Trophoblast cell (in vitro differentiated cells and primary cell): ENCODE results near the gene PLEKHA7.
"Not testable (repeated sequence)": the region's sequence is repeated elsewhere in the genome, so short reads cannot be mapped to it uniquely, and the experiment has no call there.

Source experiments
- DNase-seq, 2 donors: peaks; one replicate each; pipeline ENCODE4 v3.0.0-alpha.2; 2016
- H2AFZ ChIP-seq: 2 replicates; pipeline ENCODE4 v1.6.1; 2013; ENCODE audit warnings: low read length, moderate library complexity, mild to moderate bottlenecking; ENCODE audit not compliant: insufficient read depth, poor library complexity
- H2AK5ac ChIP-seq: 2 replicates; pipeline ENCODE4 v1.6.1; 2013; ENCODE audit warnings: mild to moderate bottlenecking, low read length
- H2BK120ac ChIP-seq: 2 replicates; pipeline ENCODE4 v1.6.1; 2013; ENCODE audit warnings: low read length, mild to moderate bottlenecking, moderate library complexity; ENCODE audit not compliant: insufficient read depth, poor library complexity
- H2BK12ac ChIP-seq: 2 replicates; pipeline ENCODE4 v1.6.1; 2013; ENCODE audit warnings: mild to moderate bottlenecking, low read length, moderate library complexity
- H2BK5ac ChIP-seq: 2 replicates; pipeline ENCODE4 v1.6.1; 2013; ENCODE audit warnings: low read length, low read depth, moderate library complexity, mild to moderate bottlenecking; ENCODE audit not compliant: poor library complexity
- H3K14ac ChIP-seq: 2 replicates; pipeline ENCODE4 v1.6.1; 2013; ENCODE audit warnings: mild to moderate bottlenecking, low read length
- H3K18ac ChIP-seq: 2 replicates; pipeline ENCODE4 v1.6.1; 2013; ENCODE audit warnings: mild to moderate bottlenecking, low read length
- H3K23ac ChIP-seq: 2 replicates; pipeline ENCODE4 v1.6.1; 2013; ENCODE audit warnings: low read length
- H3K27ac ChIP-seq: 2 replicates; pipeline ENCODE4 v1.5.1; 2013; ENCODE audit warnings: low read depth, mild to moderate bottlenecking, inconsistent platforms, low read length, moderate library complexity
- H3K27me3 ChIP-seq: 2 replicates; pipeline ENCODE4 v1.6.1; 2013; ENCODE audit warnings: inconsistent platforms, mild to moderate bottlenecking, low read length, moderate library complexity; ENCODE audit not compliant: insufficient read depth
- H3K36me3 ChIP-seq, 2 experiments: 1 replicate in 1 of 2; 2 replicates in 1 of 2; pipeline ENCODE4 v1.6.1; 2013; ENCODE audit warnings: low read length in 2 of 2, mild to moderate bottlenecking in 2 of 2, moderate library complexity in 1 of 2; ENCODE audit not compliant: insufficient read depth in 2 of 2, control insufficient read depth in 1 of 2
- H3K4ac ChIP-seq: 2 replicates; pipeline ENCODE4 v1.6.1; 2013; ENCODE audit warnings: low read depth, mild to moderate bottlenecking, low read length, moderate library complexity
- H3K4me1 ChIP-seq, 2 experiments: 1 replicate in 1 of 2; 2 replicates in 1 of 2; pipeline ENCODE4 v1.6.1; 2013; ENCODE audit warnings: low read length in 2 of 2, mild to moderate bottlenecking in 2 of 2, moderate library complexity in 1 of 2; ENCODE audit not compliant: insufficient read depth in 2 of 2, control insufficient read depth in 1 of 2
- H3K4me2 ChIP-seq: 2 replicates; pipeline ENCODE4 v1.6.1; 2013; ENCODE audit warnings: inconsistent platforms, mild to moderate bottlenecking, low read length, moderate library complexity
- H3K4me3 ChIP-seq: 2 replicates; pipeline ENCODE4 v1.5.1; 2013; ENCODE audit warnings: mild to moderate bottlenecking, low read depth, low read length, inconsistent platforms
- H3K79me1 ChIP-seq: one replicate; pipeline ENCODE4 v1.6.1; 2013; ENCODE audit warnings: low read length
- H3K79me2 ChIP-seq: 2 replicates; pipeline ENCODE4 v1.6.1; 2013; ENCODE audit warnings: low read length, mild to moderate bottlenecking; ENCODE audit not compliant: control insufficient read depth, insufficient read depth, poor library complexity
- H3K9ac ChIP-seq: 2 replicates; pipeline ENCODE4 v1.6.1; 2013; ENCODE audit warnings: mild to moderate bottlenecking, low read length
- H3K9me3 ChIP-seq: 2 replicates; pipeline ENCODE4 v1.6.1; 2013; ENCODE audit warnings: low read depth, mild to moderate bottlenecking, control low read depth, inconsistent platforms, low read length; ENCODE audit not compliant: insufficient read depth
- H4K12ac ChIP-seq: 2 replicates; pipeline ENCODE4 v1.6.1; 2013; ENCODE audit warnings: low read depth, mild to moderate bottlenecking, low read length, moderate library complexity
- H4K8ac ChIP-seq: 2 replicates; pipeline ENCODE4 v1.6.1; 2013; ENCODE audit warnings: low read depth, mild to moderate bottlenecking, low read length, moderate library complexity
- H4K91ac ChIP-seq: one replicate; pipeline ENCODE4 v1.6.1; 2013; ENCODE audit warnings: low read depth, mild to moderate bottlenecking, low read length, moderate library complexity
- WGBS: extraction: QIAGEN DNeasy Blood & Tissue Kit; methylation state at CpG from one replicate; pipeline ENCODE4 v1.1.7; 2013; ENCODE audit warnings: missing lambda C conversion rate; ENCODE audit not compliant: insufficient read length, insufficient coverage; ENCODE audit errors: extremely low coverage; 5-methylcytosine and 5-hydroxymethylcytosine counted together

PLEKHA7 gene

GRCh38 chr11:16871368-16871767 lies 142.8 kb downstream of the PLEKHA7 start:
- H3K9me3 ChIP-seq: no peaks in the 10 kb centered on the region
- peak overlapping the region; percentile 93 for H2BK5ac ChIP-seq
- H4K12ac ChIP-seq: no peak overlapping the region
- no peak overlapping the region for H3K4me3 ChIP-seq
- DNase-seq: peak in 1 of 2 donors; percentile 35
- peak overlapping the region; percentile 98 for H3K27ac ChIP-seq
- peak overlapping the region; percentile 72 for H2BK120ac ChIP-seq
- H4K8ac ChIP-seq: no peak overlapping the region
- no peak overlapping the region for H3K14ac ChIP-seq
- H3K23ac ChIP-seq: no peak overlapping the region
- no peaks in the 10 kb centered on the region for H3K27me3 ChIP-seq
- peaks cover 7% of the 10 kb centered on the region for H3K79me2 ChIP-seq
- H3K4me2 ChIP-seq: peak overlapping the region; percentile 49
- peaks cover 0 to 8% of the 10 kb centered on the region in 2 experiments for H3K36me3 ChIP-seq
- H3K4me1 ChIP-seq: peaks cover 38 to 50% of the 10 kb centered on the region in 2 experiments
- no CpG with 5 or more reads among the region's 5 CpGs for WGBS
- H2BK12ac ChIP-seq: no peak overlapping the region
- H4K91ac ChIP-seq: peak overlapping the region; percentile 43
- no peak overlapping the region for H3K9ac ChIP-seq
- H3K18ac ChIP-seq: no peak overlapping the region
- H3K4ac ChIP-seq: no peak overlapping the region
- H2AK5ac ChIP-seq: no peak overlapping the region
- peaks cover 36% of the 10 kb centered on the region for H3K79me1 ChIP-seq
- no peak overlapping the region for H2AFZ ChIP-seq

GRCh38 chr11:16867097-16867496 lies 147.1 kb downstream of the PLEKHA7 start:
- peaks cover 29% of the 10 kb centered on the region for H3K79me1 ChIP-seq
- DNase-seq: no peak
- H3K4ac ChIP-seq: no peak overlapping the region
- H3K79me2 ChIP-seq: peaks cover 7% of the 10 kb centered on the region
- peak overlapping the region; percentile 18 for H4K91ac ChIP-seq
- no peaks in the 10 kb centered on the region for H3K27me3 ChIP-seq
- no peak overlapping the region for H3K4me3 ChIP-seq
- H3K4me1 ChIP-seq: peaks cover 20 to 37% of the 10 kb centered on the region in 2 experiments
- no peak overlapping the region for H3K27ac ChIP-seq
- no peak overlapping the region for H2BK5ac ChIP-seq
- H2BK12ac ChIP-seq: no peak overlapping the region
- no peak overlapping the region for H2AFZ ChIP-seq
- H3K18ac ChIP-seq: no peak overlapping the region
- H2BK120ac ChIP-seq: no peak overlapping the region
- WGBS: no CpG with 5 or more reads among the region's 1 CpG
- H3K36me3 ChIP-seq: peaks cover 0 to 10% of the 10 kb centered on the region in 2 experiments
- H2AK5ac ChIP-seq: no peak overlapping the region
- H3K23ac ChIP-seq: no peak overlapping the region
- H3K14ac ChIP-seq: no peak overlapping the region
- H3K9me3 ChIP-seq: no peaks in the 10 kb centered on the region
- H3K4me2 ChIP-seq: no peak overlapping the region
- H4K12ac ChIP-seq: no peak overlapping the region
- H4K8ac ChIP-seq: no peak overlapping the region
- H3K9ac ChIP-seq: no peak overlapping the region

- not testable (repeated sequence) for H2BK12ac ChIP-seq, H4K91ac ChIP-seq, H3K4me3 ChIP-seq, H3K4ac ChIP-seq, H3K9me3 ChIP-seq, H3K79me2 ChIP-seq, H2BK120ac ChIP-seq, H3K9ac ChIP-seq, H3K27me3 ChIP-seq, H3K23ac ChIP-seq, H2AK5ac ChIP-seq, H4K8ac ChIP-seq, H3K36me3 ChIP-seq, H3K4me2 ChIP-seq, H4K12ac ChIP-seq, H2BK5ac ChIP-seq, H3K18ac ChIP-seq, H2AFZ ChIP-seq, H3K14ac ChIP-seq, DNase-seq
- Histone ChIP-seq H3K4me1 (peaks cover 25 to 41% of the 10 kb centered on the region in 2 experiments), H3K79me1 (peaks cover 30% of the 10 kb centered on the region), H3K27ac (peak overlapping the region; percentile 5)
- WGBS: no CpG with 5 or more reads among the region's 1 CpG
Measured at GRCh38 chr11:16864428-16864827, 149.8 kb downstream of the PLEKHA7 start.

- peak; percentile 74 to 79 for DNase-seq
- H2AFZ ChIP-seq: no peak overlapping the region
- H2AK5ac ChIP-seq: no peak overlapping the region
- peaks cover 1 to 5% of the 10 kb centered on the region in 2 experiments for H3K36me3 ChIP-seq
- no peak overlapping the region for H3K4me3 ChIP-seq
- no peak overlapping the region for H2BK12ac ChIP-seq
- H2BK120ac ChIP-seq: peak overlapping the region; percentile 63
- peak overlapping the region; percentile 31 for H4K8ac ChIP-seq
- no peak overlapping the region for H3K9ac ChIP-seq
- H3K4ac ChIP-seq: no peak overlapping the region
- no CpG with 5 or more reads among the region's 10 CpGs for WGBS
- H4K12ac ChIP-seq: no peak overlapping the region
- no peaks in the 10 kb centered on the region for H3K9me3 ChIP-seq
- H3K23ac ChIP-seq: no peak overlapping the region
- H3K27ac ChIP-seq: peak overlapping the region; percentile 83
- H3K4me2 ChIP-seq: peak overlapping the region; percentile 52
- no peak overlapping the region for H3K18ac ChIP-seq
- no peak overlapping the region for H4K91ac ChIP-seq
- peak overlapping the region; percentile 84 for H2BK5ac ChIP-seq
- H3K14ac ChIP-seq: no peak overlapping the region
- peaks cover 31 to 42% of the 10 kb centered on the region in 2 experiments for H3K4me1 ChIP-seq
- no peaks in the 10 kb centered on the region for H3K27me3 ChIP-seq
- H3K79me1 ChIP-seq: peaks cover 32% of the 10 kb centered on the region
- H3K79me2 ChIP-seq: peaks cover 12% of the 10 kb centered on the region
Measured at GRCh38 chr11:16863389-16863788, 150.8 kb downstream of the PLEKHA7 start.
